NB4 (cell line): Measurements from ENCODE around the gene GPR75.
"Not testable (repeated sequence)": the region's sequence is repeated elsewhere in the genome, so short reads cannot be mapped to it uniquely, and the experiment has no call there.

Experiments used
- CTCF ChIP-seq: IDR thresholded peaks from one replicate; pipeline ENCODE4 v1.5.1; 2012; ENCODE audit warnings: low read depth, low read length
- POLR2A ChIP-seq: IDR thresholded peaks from 2 replicates; pipeline ENCODE4 v1.6.1; 2011; ENCODE audit warnings: mild to moderate bottlenecking; ENCODE audit not compliant: insufficient read length; ENCODE audit errors: extremely low read depth

GRCh38 chr2:53851052-53851757, 8.6 kb downstream of the GPR75 start:
- not testable (repeated sequence) for TF ChIP-seq CTCF, POLR2A
